CD4-positive, alpha-beta T cell treated with Interleukin-6 at 100 ng/mL for 8 hours (primary cell): ENCODE data around the gene TBPL2.
"Not testable (repeated sequence)": the region's sequence is repeated elsewhere in the genome, so short reads cannot be mapped to it uniquely, and the experiment has no call there.

ENCODE experiments used
- DNase-seq: peaks from one replicate; pipeline ENCODE4 v3.0.0-alpha.2; 2020; ENCODE audit warnings: mixed read lengths, low spot score

Gene TBPL2

DNA sequence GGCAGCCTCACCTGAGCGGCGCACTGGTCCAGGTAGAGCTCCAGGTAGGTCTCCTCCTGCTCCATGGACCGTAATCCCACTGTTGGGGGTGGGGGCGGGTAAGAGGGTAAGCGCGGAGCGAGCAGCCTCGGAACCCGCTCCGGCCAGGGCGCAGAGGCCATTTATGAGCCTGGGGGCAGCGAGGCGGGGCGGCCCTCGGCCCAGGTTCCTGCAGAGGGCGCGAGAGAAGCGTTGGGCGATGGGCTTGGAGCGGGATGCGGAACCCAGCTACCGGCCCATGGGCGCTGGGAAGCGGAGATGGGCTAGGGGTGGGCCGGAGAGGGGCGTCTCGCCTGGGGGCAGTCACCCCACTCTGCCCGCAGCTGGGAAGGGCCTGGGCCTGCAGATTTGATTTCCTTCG lies at the start of gene TBPL2:
Gene TBPL2 (minus strand): TSS at position 232 of the 400 bp plus-strand sequence. CDS start 167 bp downstream, at position 65.
- DNase-seq = no peak

- DNase-seq = no peak
Measured at GRCh38 chr14:55488204-55488603, 47.8 kb upstream of the TBPL2 start.

- no peak for DNase-seq
Measured at GRCh38 chr14:55482936-55483605, 42.7 kb upstream of the TBPL2 start.

- no peak for DNase-seq
Measured at GRCh38 chr14:55481769-55482168, 41.4 kb upstream of the TBPL2 start.

DNA sequence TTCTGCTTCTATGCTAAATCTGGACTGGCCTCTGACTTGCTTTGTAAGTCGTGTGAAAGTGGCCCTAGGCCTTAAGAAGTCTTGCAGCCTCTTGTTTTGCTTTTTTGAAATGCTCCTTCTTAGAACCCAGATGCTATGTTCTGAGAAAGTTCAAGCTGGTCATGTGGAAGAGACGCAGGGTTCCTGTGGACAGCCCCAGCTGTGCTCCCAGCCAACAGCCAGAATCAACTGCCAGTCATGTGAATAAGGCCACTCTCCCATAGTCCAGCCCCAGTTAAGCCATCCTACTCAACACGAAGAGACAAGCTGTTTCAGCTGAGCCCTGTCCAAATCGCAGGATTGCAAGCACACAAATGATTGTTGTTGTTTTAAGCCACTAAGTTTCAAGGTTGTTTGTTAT lies 37.3 kb upstream of the TBPL2 start:
- DNase-seq = no peak

GRCh38 chr14:55476448-55476847 lies 36.0 kb upstream of the TBPL2 start:
- DNase-seq = not testable (repeated sequence)

DNA sequence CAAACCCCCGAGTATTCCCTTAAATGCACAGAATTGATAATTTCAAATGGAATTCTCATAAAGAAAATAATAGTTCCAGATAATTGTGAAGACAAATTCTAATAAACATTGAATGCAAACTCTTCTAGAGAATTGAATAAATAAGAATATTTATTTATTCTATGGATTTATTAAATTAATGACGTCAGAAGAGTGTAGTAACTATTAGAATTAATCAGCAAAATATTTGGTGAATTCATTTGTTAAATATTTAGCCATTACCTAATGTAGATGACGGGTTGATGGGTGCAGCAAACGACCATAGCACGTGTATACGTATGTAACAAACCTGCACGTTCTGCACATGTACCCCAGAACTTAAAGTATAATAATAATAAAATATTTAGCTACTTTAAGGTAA lies 33.4 kb upstream of the TBPL2 start:
- no peak for DNase-seq

DNA sequence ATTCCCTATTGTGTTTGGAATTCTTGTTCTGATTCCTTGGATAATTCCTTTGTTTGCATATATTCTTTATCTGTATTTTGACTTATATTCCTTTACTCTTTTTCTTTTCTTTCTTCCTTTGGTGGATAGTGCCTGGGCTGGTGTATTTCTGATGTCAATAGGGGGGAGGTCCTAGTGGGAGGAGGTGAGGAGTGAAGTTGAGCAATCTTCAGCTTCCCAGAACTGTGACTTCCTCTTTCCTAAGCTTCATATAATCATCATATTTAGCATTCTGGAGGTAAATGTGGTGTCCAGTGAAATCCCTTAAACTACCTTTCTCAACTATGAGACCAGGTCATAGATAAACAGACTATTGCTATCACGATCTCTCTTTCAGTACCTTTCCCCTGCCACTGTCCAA lies 29.6 kb upstream of the TBPL2 start:
- no peak for DNase-seq

- no peak for DNase-seq
Measured at GRCh38 chr14:55467307-55467706, 26.9 kb upstream of the TBPL2 start.

GRCh38 chr14:55458800-55459515 lies 18.5 kb upstream of the TBPL2 start:
- no peak for DNase-seq

GRCh38 chr14:55457496-55457895 lies 17.1 kb upstream of the TBPL2 start:
- no peak for DNase-seq

DNA sequence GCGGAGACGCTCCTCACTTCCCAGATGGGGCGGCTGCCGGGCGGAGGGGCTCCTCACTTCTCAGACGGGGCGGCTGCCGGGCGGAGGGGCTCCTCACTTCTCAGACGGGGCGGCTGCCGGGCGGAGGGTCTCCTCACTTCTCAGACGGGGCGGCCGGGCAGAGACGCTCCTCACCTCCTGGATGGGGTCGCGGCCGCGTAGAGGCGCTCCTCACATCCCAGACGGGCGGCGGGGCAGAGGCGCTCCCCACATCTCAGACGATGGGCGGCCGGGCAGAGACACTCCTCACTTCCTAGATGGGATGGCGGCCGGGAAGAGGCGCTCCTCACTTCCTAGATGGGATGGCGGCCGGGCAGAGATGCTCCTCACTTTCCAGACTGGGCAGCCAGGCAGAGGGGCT lies 16.0 kb upstream of the TBPL2 start:
- DNase-seq = not testable (repeated sequence)

- DNase-seq = no peak
Measured at GRCh38 chr14:55454264-55455002, 14.0 kb upstream of the TBPL2 start.

DNA sequence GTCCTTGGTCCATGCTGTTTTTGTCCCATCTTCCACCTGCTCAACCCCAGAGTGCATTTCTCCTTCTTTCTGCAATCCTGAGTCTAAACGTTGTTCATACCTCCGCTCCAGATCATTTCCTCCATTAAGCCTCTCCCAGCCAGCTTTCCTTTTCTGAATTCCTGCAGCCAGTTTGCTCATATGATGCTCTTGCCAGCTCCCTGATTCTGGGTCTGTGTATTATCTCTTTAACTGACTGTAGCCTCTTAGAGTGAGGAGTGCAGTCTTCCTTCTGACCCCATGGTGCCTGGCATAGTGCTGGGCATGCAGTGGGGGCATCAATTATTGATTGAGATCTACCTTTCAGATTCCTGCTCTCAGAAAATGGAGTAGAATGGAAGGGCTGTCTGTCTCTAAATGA lies 11.5 kb upstream of the TBPL2 start:
- no peak for DNase-seq

GRCh38 chr14:55451398-55451797 lies 11.0 kb upstream of the TBPL2 start:
- DNase-seq = no peak

DNA sequence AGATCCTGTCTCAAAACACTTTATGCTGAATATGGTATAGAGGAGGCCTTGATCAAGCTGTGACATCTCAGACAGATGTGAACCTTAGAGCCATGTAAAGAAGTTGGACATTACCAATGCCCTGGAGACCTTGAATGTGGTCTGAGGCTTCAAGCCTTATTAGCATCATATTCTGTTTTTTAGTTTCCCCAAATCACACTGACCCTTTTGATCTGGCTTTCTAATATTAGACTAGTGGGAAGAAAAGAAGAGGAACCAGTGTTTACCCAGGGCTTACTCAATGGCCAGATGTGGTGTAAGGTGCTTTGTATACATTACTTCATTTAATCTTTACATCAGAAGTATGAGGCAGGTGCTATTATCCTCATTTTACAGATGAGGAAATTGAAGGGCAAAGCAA lies 10.6 kb upstream of the TBPL2 start:
- no peak for DNase-seq

GRCh38 chr14:55450539-55450938 lies 10.1 kb upstream of the TBPL2 start:
- DNase-seq = no peak

DNA sequence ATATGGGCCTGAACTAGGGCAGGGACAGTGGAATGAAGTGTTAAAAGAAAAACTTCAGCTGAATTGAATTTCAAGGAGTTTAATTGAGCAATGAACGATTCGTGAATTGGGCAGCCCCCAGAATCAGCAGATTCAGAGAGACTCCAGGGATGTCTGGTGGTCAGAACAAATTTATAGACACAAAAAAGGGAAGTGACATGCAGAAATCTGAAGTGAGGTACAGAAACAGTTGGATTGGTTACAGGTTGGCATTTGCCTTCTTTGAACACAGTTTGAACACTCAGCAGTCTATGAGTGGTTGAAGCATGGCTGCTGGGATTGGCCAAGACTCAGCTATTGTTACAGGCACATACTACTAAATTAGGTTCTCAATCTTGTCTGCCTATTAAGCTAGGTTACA lies 9.7 kb upstream of the TBPL2 start:
- no peak for DNase-seq

- no peak for DNase-seq
Measured at GRCh38 chr14:55449116-55449515, 8.7 kb upstream of the TBPL2 start.

GRCh38 chr14:55448141-55448614 lies 7.8 kb upstream of the TBPL2 start:
- DNase-seq = no peak

DNA sequence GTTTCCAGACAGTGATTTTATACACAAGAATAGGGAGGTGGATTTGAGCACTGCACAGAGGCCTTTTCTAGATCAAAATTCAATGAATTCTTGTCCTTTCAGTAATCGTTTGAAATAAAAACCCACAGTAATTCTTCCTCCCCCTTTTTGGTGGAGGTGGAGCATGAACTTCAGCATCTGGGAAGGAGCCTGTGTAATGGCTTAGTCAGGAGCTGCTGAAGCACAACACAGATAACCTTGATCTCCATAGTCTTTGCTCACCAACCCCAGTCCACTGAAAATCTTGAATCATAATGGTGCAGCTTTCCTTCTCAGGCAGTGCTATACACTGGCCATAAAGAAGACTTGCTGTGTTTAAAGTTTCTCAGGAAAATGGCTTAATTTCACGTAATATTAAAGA lies 6.4 kb upstream of the TBPL2 start:
- DNase-seq = no peak

GRCh38 chr14:55446127-55446736 lies 5.8 kb upstream of the TBPL2 start:
- peak; percentile 52 for DNase-seq

- no peak for DNase-seq
Measured at GRCh38 chr14:55441286-55441685, 870 bp upstream of the TBPL2 start.
